HG03342 (cell line): ENCODE data around the gene NUP85.
"Not testable (repeated sequence)": the region's sequence is repeated elsewhere in the genome, so short reads cannot be mapped to it uniquely, and the experiment has no call there.

Experiments used
- ATAC-seq: cut with Tn5 transposase; IDR thresholded peaks from one replicate; pipeline ENCODE4 v1.9.1; 2021; ENCODE audit warnings: mild to moderate bottlenecking, moderate library complexity; ENCODE audit not compliant: unreplicated experiment

Gene NUP85

GRCh38 chr17:75240394-75241142 lies 35.1 kb downstream of the NUP85 start:
- ATAC-seq: no peak

GRCh38 chr17:75241143-75241430 lies 35.6 kb downstream of the NUP85 start:
- ATAC-seq: no peak

DNA sequence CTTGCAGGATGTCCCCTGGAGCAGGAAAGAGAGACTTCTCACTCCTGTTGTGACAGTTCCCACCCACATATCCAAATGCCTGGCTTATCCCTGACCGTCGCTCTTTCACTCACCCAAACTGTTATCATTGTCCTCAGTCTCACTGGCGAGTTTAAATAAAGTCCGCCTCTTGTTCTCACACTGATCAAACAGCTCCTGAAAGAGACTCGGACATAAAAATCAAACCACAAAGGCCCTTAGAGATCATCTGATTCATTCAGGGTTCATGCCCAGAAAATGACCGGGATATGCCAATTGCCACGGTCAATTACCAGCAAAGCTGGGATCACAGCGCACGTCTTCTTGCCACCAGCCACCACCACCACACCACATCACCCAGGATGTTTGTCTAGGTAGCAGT lies 36.0 kb downstream of the NUP85 start:
- no peak for ATAC-seq

DNA sequence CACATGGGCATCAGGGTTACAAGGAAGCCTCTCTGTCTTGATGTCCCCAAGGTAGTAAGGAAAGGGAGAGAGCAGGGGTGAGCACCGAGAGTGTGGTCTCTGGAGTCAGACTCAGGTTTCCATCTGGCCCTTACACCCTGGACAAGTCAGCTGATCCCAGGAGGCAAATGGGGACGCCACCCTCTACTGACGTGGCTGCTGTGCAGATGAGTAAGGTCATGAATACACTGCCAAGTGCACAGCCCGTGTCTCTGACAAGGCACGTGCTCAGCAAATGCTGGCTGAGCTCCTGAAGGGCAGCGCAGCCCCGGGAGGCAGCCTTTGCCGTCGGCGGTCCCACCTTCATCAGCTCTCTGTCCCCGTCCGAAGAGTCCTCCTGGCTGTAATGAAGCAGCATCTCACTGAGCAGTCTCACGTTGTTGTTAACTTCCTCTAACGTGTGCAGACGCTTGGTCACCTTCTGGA lies 36.5 kb downstream of the NUP85 start:
- no peak for ATAC-seq

GRCh38 chr17:75242461-75243042 lies 37.1 kb downstream of the NUP85 start:
- no peak for ATAC-seq

GRCh38 chr17:75244133-75244866 lies 38.8 kb downstream of the NUP85 start:
- ATAC-seq: no peak

- no peak for ATAC-seq
Observed at GRCh38 chr17:75245011-75245410, 39.5 kb downstream of the NUP85 start.

DNA sequence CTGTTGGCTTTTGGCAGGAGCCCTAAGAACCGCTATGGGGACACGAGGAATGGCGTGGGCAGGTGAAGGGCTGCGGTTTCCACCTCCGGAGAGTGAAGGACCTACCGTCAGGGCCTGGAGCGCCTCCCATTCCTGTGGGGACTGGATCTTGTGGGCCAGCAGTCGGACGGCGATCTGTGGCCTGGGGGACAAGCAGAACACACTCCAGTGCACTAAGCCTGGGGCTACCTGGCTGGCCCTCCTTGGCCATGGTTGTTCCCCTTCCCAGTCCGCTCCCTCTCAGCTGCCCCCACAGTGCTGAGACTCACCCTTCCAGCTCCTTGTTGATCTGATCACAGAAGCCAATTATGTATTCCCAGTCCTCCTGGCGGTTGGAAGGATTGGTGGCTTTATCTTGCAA lies 40.9 kb downstream of the NUP85 start:
- no peak for ATAC-seq

DNA sequence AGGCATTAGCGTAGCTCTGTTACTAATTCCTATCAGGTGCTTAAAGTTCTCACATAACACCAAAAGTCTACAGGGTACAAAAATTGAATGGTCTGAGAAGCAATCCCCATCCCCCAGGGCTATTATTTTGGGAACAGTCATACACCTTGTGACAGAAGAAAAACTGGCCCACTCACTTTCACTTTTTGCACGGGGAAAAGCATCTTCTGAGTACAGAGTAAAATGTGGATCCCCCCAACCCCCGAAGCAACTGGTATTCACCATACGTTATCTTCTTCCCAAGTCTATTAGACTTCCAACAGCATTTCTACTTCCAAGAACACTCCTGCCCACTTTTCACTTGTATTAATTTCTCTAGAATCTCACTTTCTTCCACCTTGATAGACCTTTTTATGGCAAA lies 44.1 kb downstream of the NUP85 start:
- no peak for ATAC-seq

- peak; percentile 90 for ATAC-seq
Observed at GRCh38 chr17:75250009-75250471, 44.6 kb downstream of the NUP85 start.

DNA sequence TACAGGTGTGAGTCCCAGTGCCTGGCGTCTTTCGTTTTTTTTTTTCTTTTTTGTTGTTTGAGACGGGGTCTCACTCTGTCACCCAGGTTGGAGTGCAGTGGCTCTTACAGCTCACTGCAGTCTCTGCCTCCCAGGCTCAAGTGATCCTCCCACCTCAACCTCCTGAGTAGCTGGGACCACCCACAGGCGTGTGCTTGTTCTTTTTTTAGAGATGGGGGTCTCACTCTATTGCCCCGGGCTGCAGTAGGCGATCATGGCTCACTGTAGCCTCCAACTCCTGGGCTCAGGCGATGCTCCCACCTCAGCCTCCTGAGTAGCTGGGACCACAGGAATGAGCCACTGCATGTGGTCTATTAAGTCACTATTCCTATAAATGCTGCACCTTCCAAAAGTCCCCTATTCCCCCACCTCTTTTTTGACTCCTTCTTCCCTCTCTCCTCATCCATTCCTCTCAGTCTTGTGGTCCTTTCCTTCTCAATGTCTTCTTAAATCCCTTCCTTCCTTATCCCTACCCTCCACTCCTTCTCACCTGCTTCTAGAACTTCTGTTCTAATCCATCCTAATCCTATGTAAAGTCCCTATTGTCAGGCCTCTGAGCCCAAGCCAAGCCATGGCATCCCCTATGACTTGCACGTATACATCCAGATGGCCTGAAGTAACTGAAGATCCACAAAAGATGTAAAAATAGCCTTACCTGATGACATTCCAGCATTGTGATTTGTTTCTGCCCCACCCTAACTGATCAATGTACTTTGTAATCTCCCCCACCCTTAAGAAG lies 46.7 kb downstream of the NUP85 start:
- ATAC-seq: no peak

- not testable (repeated sequence) for ATAC-seq
Observed at GRCh38 chr17:75255954-75256698, 50.6 kb downstream of the NUP85 start.

- not testable (repeated sequence) for ATAC-seq
Observed at GRCh38 chr17:75257228-75257627, 51.7 kb downstream of the NUP85 start.

DNA sequence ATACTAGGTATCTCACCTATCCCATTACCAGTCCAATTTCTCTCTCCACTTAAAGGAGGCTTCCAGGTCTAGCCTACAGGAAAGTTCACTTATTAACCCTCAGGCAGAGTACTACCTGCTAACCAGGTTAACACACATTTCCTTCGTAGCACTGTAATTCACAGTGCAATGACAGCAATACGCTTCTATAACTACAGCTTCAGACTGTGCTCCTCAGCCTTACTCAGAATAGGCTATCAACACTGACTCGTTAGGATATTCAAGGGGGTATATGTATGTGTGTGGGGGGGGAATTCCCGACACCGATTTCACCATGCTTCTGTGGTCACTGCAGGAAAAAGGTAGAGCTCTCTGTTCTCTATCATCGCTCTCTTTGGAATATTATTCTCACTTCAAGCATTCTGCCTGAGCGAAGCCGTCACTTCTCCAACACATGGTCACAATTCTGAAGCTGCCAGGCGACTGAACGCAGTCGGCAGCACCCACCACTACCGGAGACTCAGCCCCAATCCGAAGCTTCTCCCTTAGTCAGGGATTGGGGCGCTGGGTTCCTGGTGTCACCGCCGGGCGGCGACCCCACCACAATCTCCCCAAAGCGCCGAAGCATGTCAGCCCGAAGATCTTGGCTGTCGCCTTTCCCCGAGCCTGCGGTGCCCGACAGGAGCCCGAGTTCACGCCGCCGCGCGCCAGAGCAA lies 55.3 kb downstream of the NUP85 start:
- no peak for ATAC-seq

DNA sequence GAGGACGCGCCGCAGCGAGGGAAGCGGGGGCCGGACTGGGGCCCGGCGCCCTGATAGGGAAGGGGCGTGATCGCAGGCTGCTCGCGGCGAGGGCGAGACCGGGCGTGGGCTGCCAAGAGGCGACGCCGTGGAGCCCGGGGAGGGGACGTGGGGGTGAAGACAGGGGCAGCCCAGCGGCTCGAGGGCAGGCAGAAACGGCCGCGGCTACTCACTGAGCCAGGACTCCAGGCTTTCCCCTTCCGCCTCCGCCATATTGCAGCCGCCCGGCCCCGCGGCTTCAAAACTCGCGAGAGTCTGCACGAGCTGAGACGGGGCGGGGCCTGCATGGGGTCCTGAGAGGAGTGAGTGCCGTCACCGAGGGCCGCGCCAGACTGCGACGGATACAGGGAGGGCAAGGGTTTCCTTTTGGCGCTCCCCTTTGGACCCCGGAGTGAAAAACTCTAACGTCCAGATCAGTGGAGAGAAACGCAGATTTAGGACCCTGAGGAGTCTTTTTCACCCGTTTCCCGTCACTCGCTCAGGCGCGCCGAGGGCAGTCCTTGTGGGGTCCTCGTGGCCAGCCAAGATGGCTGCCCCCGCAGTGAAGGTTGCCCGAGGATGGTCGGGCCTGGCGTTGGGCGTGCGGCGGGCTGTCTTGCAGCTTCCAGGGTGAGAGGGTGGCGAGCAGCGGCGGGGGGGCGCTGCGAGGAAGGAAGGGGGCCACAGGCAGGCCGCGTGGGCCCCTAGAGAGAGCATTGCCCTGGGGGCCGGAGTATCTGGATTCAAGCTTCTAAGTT lies 56.0 kb downstream of the NUP85 start, which contains the start of the genes GGA3 and MRPS7:
Gene GGA3 (minus strand): TSS at position 271 of the 776 bp plus-strand sequence. CDS start 19 bp downstream, at position 252.
Gene MRPS7 (plus strand): TSS at position 544 of the 776 bp plus-strand sequence. CDS start 22 bp downstream, at position 566.
- peak; percentile 90 for ATAC-seq

- ATAC-seq: no peak
Observed at GRCh38 chr17:75262112-75262606, 56.7 kb downstream of the NUP85 start.

GRCh38 chr17:75263055-75263454 lies 57.6 kb downstream of the NUP85 start:
- no peak for ATAC-seq

- no peak for ATAC-seq
Observed at GRCh38 chr17:75265614-75266315, 60.3 kb downstream of the NUP85 start.
